GM19397 (cell line): ENCODE data around the gene TPI1.
"Not testable (repeated sequence)": the region's sequence is repeated elsewhere in the genome, so short reads cannot be mapped to it uniquely, and the experiment has no call there.

Experiments
- ATAC-seq: cut with Tn5 transposase; IDR thresholded peaks from one replicate; pipeline ENCODE4 v1.9.1; 2021; ENCODE audit warnings: mild to moderate bottlenecking, moderate library complexity; ENCODE audit not compliant: unreplicated experiment

The TPI1 gene

DNA sequence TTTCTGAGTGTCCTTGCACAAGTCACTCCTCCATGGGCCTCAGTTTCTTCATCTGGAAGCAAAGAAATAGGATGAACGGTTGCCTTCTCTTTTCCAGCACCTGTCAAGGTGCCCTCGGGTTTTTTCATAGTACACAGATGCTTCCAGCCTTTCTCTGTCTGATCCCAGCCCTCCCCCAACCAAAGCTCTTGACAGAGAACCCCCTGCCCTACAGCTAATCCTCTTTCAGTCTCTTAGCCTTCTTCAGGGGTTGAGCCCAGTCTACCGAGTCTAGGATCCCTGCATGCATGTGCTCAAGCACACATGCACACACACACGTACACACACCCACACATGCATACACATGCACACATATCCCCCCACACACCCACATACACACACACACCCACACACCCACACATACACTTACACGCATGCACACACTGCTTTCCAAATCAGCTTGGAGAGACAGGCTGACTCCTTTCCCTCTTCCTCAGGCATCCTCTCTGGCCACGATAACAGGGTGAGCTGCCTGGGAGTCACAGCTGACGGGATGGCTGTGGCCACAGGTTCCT is 20.9 kb upstream of the TPI1 start:
- ATAC-seq = no peak

DNA sequence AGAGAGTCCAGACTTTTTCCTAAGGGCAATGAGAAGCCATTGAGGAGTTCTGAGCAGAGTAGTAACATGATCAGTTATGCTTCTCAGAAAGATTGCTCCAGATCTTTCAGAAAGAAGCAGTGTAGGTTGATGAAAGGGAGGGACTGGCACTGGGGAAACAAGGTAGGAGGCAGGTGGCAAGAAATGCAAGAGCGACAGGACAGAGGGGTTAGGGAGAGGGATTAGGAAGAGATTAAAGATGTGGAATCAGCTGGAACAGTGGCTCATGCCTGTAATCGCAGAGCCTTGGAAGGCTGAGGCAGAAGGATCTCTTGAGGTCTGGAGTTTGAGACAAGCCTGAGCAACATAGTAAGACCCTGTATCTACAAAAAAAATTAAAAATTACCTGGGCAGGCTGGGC is 19.7 kb upstream of the TPI1 start:
- ATAC-seq = no peak

DNA sequence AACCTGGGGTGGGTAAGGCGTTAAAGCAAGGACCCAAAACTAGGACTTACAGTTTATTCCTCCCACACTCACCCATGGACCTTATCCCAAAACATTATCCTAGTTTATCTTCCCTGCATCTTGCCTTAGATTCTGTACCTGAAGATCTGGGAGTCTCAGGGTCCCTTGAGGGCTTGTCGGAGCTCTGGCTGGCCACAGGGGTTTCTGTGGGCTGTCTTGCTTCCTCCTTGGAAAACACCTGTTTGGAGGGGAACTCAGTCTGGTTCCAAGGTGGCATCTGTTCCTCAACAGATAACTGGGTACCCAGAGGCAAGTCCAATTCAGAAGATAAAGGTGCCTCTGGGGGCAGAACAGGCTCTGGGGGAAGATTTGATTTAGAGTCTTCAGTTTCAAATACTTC is 17.9 kb upstream of the TPI1 start:
- no peak for ATAC-seq

DNA sequence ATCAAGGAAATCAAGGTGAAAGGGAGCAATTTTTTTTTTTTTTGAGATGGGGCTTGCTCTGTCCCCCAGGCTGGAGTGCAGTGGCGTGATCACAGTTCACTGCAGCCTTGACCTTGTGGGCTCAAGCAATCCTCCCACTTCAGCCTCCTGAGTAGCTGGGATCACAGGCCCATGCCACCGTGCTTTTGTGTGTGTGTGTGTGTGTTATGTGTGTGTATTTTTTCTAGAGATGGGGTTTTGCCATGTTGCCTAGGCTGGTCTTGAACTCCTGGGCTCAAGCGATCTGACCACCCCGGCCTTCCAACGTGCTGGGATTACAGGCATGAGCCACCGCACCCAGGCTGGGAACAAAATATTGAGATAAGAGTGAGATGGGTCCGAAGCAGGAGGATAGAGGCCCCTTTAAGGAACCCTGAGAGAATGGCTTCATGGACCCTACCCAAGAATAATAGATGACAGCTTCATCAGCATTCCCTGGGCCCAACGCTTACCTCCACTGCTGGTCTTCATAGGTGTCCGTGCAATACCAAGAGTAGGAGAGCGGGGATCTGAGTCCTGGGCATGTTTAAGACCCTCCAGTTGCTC is 17.3 kb upstream of the TPI1 start:
- ATAC-seq = no peak

DNA sequence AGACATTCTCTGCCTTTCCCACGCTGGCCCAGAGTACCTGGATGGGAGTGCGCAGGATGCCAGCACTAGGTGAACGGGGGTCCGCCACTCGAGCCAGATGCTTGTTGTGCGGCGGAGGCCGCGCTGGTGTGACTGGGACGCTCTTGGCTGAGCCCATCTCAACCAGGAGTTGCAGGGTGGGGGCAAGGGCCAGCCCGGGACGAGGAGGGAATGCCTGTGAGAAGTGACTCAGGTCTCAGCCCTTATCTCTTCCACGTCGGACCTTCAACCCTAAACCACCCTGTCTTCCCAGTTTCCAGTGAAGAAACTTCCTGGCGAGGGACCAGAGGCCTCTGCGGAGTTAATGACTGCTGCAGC is 16.6 kb upstream of the TPI1 start:
- no peak for ATAC-seq

DNA sequence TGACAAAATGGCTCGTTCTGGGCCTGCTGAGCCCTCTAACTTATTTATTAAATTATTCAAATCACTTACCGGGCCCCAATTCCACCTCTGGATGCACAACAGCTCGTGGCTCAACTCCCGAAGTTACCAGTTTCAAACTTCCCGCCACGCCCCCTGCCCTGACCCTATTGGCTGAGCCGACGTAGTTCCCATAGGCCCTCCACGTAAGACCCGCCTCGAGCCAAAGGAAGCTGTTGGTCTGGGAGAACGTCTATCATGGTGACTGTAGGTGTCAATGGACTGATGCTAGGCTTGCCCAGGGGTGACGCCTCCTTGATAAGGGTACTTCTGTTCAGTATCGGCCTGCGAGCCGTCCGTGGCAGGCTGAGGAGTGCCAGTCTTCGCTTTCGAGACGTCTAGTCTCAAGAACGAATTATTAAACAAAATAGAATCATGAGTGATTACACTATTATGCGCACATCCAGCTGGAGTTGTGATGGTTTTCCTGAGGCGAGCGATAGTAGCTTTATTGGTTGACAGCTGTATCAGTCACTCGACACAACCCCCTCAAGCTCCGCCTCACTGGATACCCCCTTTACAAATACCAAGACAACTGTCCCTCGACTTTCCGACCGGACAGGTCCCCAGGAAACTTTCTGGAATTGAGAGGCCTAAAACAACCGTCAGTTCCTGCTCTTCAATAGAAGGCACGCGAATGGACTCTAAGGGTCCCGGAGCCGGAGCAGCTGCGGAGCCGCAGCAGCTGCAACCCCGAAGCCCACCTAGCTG is 16.0 kb upstream of the TPI1 start, which contains the start of gene CDCA3:
Gene CDCA3, minus strand, starts transcription at position 134 of the 768 bp plus-strand sequence. CDS start 334 bp downstream, outside the sequence.
- ATAC-seq = peak; percentile 37

DNA sequence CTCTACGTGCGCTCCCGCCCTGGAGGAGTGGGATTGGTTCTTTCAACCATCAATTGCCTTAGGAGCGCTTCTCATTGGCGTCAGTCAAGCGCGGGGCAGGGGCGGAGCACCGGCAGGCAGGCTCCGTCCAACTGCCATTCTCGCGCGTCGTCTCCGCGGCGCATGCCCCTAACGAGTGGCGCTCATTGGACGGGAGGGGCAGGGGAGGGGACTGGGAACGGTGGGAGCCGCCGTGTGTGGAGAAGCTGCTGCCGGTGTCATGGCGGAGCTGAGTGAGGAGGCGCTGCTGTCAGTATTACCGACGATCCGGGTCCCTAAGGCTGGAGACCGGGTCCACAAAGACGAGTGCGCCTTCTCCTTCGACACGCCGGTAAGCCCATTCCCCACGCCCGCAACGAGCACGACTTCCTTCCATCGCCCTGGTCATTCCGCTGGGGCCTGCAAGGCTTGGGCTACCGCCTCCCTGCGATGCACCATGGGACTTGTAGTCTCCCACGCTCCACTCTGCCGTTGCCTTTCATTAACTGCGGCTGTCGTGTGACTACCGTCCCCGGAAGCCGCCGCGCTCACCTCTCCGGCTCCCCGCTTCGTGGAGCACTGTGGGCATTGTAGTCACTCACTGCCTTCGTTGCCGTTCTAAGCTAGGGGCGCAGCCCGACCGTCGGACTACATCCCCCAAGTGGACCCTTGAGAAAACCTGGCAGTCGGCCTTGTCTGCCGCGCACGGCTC is 15.2 kb upstream of the TPI1 start, which contains the start of gene USP5:
Gene USP5, plus strand, starts transcription at position 230 of the 730 bp plus-strand sequence. Its CDS starts 30 bp downstream, at position 260.
- ATAC-seq = peak; percentile 69

DNA sequence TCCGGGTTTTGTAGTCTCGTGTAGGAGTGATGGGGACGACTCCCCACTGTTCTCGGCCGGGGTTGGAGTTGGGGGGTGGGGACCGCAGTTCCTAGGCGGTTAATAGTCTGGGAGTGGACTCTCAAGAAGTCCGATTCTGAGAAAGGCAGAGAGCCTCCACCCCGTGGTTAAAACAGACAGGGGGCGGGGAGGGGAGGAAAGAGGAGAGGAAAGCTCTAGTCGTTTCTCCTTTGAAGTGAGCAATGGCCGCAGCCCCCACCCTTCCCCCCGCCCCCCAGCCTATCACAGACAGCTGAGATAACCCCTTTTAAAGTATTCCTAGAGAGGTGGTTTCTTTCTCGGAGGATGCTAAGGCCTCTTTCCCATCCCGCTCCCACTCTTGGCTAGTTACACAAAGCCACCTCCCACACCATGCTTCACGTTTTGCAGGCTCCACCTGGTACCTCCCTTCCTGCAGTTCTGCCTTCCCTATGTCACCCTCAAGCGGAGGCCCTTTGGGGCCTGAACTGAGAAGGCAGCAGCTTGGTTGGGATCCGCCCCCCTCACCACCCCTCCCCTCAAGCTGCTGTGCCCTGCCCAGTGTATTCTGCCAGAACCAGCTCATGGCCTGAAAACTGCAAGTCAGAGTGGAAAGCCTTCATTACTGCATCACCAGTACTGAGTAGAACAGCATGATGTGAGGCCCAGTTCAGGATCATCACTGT is 14.5 kb upstream of the TPI1 start:
- ATAC-seq = no peak

DNA sequence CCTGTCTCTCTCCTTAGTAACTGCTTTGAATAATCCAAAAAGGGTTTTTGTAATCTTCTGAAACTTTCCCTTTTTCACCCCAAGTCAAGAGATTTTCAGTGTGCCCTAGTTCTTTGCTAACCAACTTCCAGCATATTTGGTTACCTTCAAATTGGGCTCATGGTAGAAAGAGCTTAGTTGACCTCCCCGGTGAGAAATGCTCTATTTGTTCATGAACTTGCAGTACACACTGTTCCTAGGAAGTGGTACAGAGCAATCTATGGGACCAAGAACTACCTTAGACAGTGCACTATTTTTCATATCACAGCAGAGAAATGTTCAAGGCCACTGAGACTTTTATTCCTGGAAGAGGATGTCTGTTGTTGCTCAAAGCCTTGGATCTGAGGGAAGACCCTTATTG is 13.7 kb upstream of the TPI1 start:
- no peak for ATAC-seq

DNA sequence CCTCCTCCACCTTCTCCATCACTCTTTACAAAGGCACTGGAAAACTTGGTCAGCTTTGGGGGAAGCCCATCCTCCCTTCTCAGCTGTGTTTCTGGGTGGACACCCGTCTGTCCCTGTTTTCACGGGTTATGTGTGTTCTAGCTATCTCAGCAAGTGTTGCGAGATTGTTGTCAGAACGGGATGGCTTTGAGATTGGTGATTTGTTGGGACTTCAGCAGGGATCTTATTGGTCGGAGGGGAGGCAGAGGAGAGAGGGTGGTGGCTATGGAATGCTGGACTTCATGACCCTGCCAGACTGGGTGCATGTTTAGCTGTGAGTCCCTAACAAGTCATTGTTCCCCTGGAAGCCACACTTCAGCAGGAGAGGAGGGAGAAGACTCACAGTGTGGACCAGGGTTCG is 13.3 kb upstream of the TPI1 start:
- ATAC-seq = no peak

DNA sequence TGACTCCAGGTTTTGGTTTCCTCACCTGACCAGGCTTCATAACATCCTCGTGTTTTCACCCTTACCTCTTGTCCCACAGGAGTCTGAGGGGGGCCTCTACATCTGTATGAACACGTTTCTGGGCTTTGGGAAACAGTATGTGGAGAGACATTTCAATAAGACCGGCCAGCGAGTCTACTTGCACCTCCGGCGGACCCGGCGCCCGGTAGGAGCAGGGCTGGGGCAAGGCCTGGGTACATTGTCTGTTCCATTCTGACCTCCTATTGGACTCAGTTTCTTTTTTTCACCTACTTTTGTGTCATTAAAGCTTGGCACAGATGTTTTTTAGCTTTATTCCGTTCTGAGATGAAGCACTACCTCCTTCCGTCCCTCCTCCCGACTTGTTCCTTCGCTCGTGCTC is 12.0 kb upstream of the TPI1 start:
- no peak for ATAC-seq

DNA sequence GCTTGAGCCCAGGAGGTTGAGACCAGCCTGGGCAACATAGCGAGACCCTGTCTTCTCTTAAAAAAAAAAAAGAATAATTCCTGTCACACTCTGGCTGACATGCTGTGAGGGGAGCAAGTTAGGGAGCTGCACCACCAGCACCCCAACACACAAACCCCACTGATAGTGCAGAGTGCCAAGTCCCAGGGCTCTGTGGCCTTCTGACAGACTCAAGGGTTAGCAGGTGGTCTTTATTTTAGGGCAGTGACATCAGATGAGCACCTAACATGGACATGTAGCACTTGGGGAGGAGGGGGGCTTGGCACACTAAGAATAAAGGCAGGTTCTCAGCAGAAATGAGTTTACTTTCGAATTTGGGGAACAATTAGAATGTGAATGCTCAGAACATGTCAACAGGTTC is 8.5 kb upstream of the TPI1 start:
- no peak for ATAC-seq

DNA sequence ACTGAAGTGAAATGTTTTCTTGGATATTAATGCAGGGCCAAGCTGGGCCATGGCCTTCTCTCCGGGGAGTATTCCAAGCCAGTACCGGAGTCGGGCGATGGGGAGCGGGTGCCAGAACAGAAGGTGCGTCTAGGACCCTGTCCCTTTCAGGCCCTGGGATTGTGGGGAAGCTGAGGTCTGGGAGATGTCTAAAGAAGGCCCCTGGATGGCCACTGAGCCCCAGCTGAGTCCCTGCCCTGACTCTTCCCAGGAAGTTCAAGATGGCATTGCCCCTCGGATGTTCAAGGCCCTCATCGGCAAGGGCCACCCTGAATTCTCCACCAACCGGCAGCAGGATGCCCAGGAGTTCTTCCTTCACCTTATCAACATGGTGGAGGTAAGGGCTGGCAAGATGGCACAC is 7.2 kb upstream of the TPI1 start:
- ATAC-seq = no peak

DNA sequence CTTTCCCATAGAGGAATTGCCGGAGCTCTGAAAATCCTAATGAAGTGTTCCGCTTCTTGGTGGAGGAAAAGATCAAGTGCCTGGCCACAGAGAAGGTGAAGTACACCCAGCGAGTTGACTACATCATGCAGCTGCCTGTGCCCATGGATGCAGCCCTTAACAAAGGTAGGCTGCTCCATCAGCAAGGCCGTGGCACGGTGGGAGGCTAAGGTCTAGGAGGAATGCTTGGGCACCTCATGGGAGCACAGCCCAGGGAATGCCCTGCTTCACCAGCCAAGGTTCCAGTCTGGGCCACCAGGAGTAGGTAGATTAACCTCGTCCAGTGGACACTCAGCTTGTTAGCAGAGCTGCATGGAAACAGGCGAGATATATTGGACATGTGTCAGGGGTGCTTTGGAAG is 6.4 kb upstream of the TPI1 start:
- ATAC-seq = no peak

DNA sequence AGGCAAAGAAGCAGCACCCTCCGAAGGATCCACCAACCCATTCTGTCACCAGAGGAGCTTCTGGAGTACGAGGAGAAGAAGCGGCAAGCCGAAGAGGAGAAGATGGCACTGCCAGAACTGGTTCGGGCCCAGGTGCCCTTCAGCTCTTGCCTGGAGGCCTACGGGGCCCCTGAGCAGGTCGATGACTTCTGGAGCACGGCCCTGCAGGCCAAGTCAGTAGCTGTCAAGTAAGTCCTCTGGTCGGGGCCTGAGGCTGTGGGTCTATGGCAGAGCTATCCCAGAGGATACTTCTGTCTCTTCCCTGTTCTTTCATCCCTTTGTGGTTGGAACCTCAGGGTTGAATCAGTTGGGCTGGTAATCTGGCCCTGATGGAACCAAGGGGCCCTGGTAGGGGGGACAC is 5.9 kb upstream of the TPI1 start:
- ATAC-seq = no peak

DNA sequence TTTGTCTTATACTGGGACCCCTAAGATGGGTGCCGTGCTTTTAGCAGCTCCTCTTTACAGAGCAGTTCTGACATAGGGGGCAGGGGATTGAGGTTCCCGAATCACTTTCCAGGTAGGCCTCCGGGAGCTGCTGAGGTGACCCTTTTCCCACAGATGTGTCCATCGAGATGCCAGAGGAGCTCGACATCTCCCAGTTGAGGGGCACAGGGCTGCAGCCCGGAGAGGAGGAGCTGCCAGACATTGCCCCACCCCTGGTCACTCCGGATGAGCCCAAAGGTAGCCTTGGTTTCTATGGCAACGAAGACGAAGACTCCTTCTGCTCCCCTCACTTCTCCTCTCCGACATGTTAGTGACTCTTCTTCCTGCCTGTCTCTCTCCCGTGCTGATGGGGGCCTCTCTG is 4.3 kb upstream of the TPI1 start:
- ATAC-seq = no peak

DNA sequence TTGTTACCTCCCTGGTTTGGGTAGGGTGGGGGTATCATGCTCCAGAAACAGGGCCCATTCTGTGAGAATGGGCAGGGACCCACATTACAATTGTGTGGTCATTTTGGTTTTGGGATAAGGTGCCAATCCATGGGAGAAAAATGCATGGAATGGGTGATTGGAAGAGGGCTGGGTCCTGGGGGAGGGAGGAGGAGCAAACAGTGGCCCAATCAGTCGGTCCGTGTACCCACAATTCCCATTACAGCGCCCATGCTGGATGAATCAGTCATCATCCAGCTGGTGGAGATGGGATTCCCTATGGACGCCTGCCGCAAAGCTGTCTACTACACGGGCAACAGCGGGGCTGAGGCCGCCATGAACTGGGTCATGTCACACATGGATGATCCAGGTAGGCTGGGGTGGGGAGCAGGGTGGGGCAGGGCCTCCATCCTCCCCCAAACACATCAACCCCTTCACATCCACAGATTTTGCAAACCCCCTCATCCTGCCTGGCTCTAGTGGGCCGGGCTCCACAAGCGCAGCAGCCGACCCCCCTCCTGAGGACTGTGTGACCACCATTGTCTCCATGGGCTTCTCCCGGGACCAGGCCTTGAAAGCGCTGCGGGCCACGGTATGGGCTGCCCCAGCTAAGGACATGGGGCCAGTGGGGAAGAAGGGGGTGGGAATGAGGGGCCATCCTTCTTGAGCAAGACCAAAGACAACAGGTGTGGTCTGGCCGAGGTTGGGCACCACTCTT is 3.6 kb upstream of the TPI1 start:
- no peak for ATAC-seq

DNA sequence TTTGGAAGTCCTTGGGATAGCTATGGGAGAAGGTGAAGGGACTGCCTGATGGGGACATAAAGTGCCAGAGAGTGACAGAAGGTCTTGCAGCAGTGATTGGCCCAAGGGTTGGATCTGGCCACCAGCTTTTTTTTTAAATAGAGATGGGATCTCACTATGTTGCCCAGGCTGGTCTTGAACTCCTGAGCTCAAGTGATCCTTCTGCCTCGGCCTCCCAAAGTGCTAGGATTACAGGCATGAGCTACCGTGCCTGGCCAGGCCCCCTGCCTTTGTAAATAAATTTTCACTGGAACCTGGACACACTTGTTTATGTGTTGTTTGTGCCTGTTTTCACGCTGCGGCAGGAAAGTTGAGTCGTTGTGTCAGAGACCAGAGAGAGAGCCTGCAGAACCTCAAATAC is 2.0 kb upstream of the TPI1 start:
- ATAC-seq = not testable (repeated sequence)

DNA sequence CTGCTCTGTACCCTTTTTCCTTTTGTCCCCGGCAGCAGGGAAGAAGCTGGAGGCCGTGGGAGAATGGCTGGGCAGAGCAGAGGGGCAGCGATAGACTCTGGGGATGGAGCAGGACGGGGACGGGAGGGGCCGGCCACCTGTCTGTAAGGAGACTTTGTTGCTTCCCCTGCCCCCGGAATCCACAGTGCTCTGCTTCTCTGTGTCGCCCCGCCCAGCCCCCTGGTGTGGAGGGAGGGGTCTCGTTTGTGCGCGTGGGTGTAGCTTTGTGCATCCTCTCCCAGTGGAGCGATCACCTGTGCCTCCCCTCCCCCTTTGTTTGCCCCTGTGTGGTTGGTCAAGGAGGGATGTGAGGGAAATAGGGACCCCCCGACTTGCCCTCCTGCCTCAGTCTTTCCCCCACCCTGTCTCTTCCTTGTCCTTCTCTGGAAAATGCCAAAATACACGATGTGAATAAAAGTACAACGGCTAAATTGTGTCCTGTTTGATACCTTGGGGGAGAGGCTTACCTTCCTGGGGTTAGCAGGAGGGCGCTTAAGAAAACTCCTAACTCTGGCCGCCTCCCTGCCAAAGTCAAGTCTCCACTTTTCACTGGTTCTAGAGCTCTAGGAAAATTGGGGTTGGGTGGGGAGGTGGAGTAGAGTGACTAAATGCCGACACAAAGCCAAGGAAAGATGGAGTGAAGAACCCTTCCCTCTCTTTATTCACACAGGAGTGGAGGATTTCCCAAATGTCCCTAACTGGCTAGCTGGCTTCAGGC is 990 bp upstream of the TPI1 start:
- no peak for ATAC-seq

DNA sequence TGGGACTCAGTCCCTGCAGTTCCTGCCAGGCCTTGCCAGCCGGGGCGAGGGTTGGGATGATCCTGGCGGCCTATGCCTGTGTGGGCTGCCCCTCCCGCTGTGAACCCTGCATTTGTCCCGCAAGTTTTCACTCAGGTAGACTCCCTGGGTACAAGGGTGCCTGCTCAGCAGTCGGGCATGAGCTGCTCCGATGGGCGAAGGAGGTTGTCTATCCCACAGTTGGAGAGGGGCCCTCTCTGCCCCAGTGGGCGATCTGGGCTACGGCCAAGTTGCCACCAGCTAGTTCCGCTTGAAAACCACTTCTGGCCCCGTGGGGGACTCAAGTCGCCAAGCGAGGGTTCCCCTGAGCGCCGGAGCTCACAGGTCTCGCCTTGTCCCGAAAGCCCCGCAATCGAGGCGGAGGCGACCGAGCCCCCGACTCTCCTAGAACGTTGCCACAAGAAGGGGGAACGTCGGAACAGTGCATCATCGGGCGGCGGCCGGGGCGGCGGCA is 365 bp upstream of the TPI1 start:
- peak; percentile 19 for ATAC-seq
